Breast epithelium (tissue), 3 donors: ENCODE results near the gene ZC3H13.

Source experiments
- CTCF ChIP-seq, 3 donors: fragments of 450-650 bp; IDR thresholded peaks; one replicate each; pipeline ENCODE4 v1.5.1; 2016 to 2017; ENCODE audit warnings: antibody characterized with exemption in 3 of 3, mild to moderate bottlenecking in 3 of 3, moderate library complexity in 3 of 3
- POLR2A ChIP-seq: fragments of 450-650 bp; IDR thresholded peaks from one replicate; pipeline ENCODE4 v1.6.1; 2016; ENCODE audit warnings: antibody characterized with exemption, mild to moderate bottlenecking, moderate library complexity
- POLR2AphosphoS5 ChIP-seq, 3 donors: sonication (generic); formaldehyde crosslinking; IDR thresholded peaks; one replicate each; pipeline ENCODE4 v1.6.1; 2017; ENCODE audit warnings: antibody characterized with exemption in 3 of 3

DNA sequence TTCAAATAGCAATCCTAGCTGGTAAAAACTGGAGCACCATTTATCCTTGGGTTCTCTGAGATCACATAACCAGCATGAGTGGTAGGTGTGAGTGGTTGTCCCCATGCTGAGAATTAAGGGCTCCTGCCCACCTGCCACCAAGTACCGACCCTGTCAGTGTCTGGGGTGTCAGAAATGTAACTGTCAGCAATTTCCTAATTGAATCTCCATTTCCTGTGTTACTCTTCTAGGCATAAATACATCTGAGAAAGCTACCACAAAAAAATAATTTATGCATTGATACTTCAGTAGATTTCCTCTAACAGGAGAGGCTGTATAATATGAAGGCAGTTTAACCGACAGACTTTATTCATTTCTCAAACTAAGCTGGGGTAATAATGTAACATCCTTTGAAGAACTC is 27.2 kb upstream of the ZC3H13 start:
- TF ChIP-seq CTCF (IDR thresholded peaks at IDR 0.05) (no peak), POLR2A (no peak), POLR2AphosphoS5 (IDR thresholded peaks at IDR 0.05) (no peak)
